ENCODE measurements around the gene SLC38A3.

The SLC38A3 gene

GRCh38 chr3:50269977-50270413 is 64.9 kb downstream of the SLC38A3 start:
- no peak for FAIRE-seq

GRCh38 chr3:50270422-50271224 is 65.6 kb downstream of the SLC38A3 start:
- FAIRE-seq, result no peak
